OCI-LY7 (cell line): Measurements from ENCODE around the gene CFLAR. TPM values are rescaled to one million over a fixed set of nuclear protein-coding genes. Genes with fewer than 3 reads are reported as not detected.

ENCODE experiments used
- BruUV-seq: library from RNA; stranded (reverse); fragments of 400-500 nt; replicated peaks from 2 replicates; lab custom pipeline; 2021; lab: Mats Ljungman, UMichigan
- CTCF ChIA-PET: fragments of 300-600 bp; sonication (Branson Sonifier 250); formaldehyde crosslinking; loops from one replicate; lab custom pipeline; 2022; ENCODE audit warnings: antibody characterized with exemption; ENCODE audit not compliant: unreplicated experiment; lab: Charles Lee
- POLR2A ChIA-PET: fragments of 300-600 bp; sonication (Branson Sonifier 250); formaldehyde crosslinking; loops from one replicate; lab custom pipeline; 2022; ENCODE audit warnings: antibody characterized with exemption; lab: Charles Lee
- DNase-seq: peaks from one replicate; pipeline ENCODE4 v3.0.0-alpha.2; 2015; ENCODE audit warnings: low spot score
- H2AFZ ChIP-seq: fragments of 200-600 bp; sonication (generic), shearing (Covaris generic); 2 replicates; pipeline ENCODE4 v1.6.1; 2014; ENCODE audit warnings: mild to moderate bottlenecking, antibody characterized with exemption, low read length, moderate library complexity
- H3K27ac ChIP-seq: fragments of 200-600 bp; sonication (generic); 2 replicates; pipeline ENCODE4 v1.5.1; 2014; ENCODE audit warnings: mixed run types, low read depth, mild to moderate bottlenecking, moderate library complexity, low read length, inconsistent platforms; ENCODE audit not compliant: poor library complexity, severe bottlenecking
- H3K36me3 ChIP-seq: fragments of 200-600 bp; sonication (generic); 2 replicates; pipeline ENCODE4 v1.6.1; 2014; ENCODE audit warnings: mild to moderate bottlenecking, antibody characterized with exemption, low read length, moderate library complexity, mixed read lengths; ENCODE audit not compliant: insufficient read depth
- H3K4me1 ChIP-seq: fragments of 200-600 bp; sonication (generic); 2 replicates; pipeline ENCODE4 v1.5.1; 2014; ENCODE audit warnings: mild to moderate bottlenecking, low read length; ENCODE audit not compliant: insufficient read depth, poor library complexity, severe bottlenecking
- H3K4me2 ChIP-seq: fragments of 200-600 bp; sonication (generic); 2 replicates; pipeline ENCODE4 v1.6.1; 2014; ENCODE audit warnings: mild to moderate bottlenecking, low read length
- H3K4me3 ChIP-seq: fragments of 200-600 bp; sonication (generic); 2 replicates; pipeline ENCODE4 v1.5.1; 2014; ENCODE audit warnings: mild to moderate bottlenecking, low read depth, low read length; ENCODE audit not compliant: poor library complexity, severe bottlenecking
- H3K79me2 ChIP-seq: fragments of 200-600 bp; sonication (generic); 2 replicates; pipeline ENCODE4 v1.6.1; 2016; ENCODE audit warnings: low read depth, mild to moderate bottlenecking, low read length, moderate library complexity, mixed read lengths; ENCODE audit not compliant: insufficient read depth
- H3K9me2 ChIP-seq: fragments of 200-600 bp; sonication (generic); 2 replicates; pipeline ENCODE4 v1.6.1; 2016; ENCODE audit warnings: mild to moderate bottlenecking, low read length, mixed read lengths; ENCODE audit not compliant: insufficient read depth
- H3K9me3 ChIP-seq: fragments of 200-600 bp; sonication (generic); 2 replicates; pipeline ENCODE4 v1.6.1; 2014; ENCODE audit warnings: mild to moderate bottlenecking, mixed run types, low read length, mixed read lengths
- H4K20me1 ChIP-seq: fragments of 200-600 bp; sonication (generic); 2 replicates; pipeline ENCODE4 v1.6.1; 2014; ENCODE audit warnings: mild to moderate bottlenecking, antibody characterized with exemption, low read length, moderate library complexity, mixed read lengths; ENCODE audit not compliant: insufficient read depth
- CTCF ChIP-seq: fragments of 200-600 bp; sonication (generic); conservative IDR thresholded peaks from 2 replicates; pipeline ENCODE4 v1.5.1; 2014; ENCODE audit warnings: mild to moderate bottlenecking, antibody characterized with exemption, low read length, moderate library complexity, mixed read lengths
- EZH2phosphoT487 ChIP-seq: fragments of 200-600 bp; sonication (generic); IDR thresholded peaks from 2 replicates; pipeline ENCODE4 v1.6.1; 2018; ENCODE audit warnings: low read depth, borderline replicate concordance, mild to moderate bottlenecking, mixed run types, antibody characterized with exemption, low read length, moderate library complexity, mixed read lengths
- intact Hi-C: fragments of 100-400 bp; cut with micrococcal nuclease; formaldehyde crosslinking; loops from one replicate; pipeline ENCODE4 v1.10.0; 2022; ENCODE audit not compliant: unreplicated experiment
- total RNA-seq, 2 experiments: library from RNA; depleted of rRNA in 1 of 2; stranded (reverse); fragments of >200 nt in 1 of 2; shearing (Covaris generic) in 1 of 2; gene quantifications; 2 replicates each; pipeline ENCODE4 v1.2.3, GENCODE V29; 2014 to 2022

The CFLAR gene
- total RNA-seq, 2 experiments from 2014 or later: 42.8 to 82.5 TPM

DNA sequence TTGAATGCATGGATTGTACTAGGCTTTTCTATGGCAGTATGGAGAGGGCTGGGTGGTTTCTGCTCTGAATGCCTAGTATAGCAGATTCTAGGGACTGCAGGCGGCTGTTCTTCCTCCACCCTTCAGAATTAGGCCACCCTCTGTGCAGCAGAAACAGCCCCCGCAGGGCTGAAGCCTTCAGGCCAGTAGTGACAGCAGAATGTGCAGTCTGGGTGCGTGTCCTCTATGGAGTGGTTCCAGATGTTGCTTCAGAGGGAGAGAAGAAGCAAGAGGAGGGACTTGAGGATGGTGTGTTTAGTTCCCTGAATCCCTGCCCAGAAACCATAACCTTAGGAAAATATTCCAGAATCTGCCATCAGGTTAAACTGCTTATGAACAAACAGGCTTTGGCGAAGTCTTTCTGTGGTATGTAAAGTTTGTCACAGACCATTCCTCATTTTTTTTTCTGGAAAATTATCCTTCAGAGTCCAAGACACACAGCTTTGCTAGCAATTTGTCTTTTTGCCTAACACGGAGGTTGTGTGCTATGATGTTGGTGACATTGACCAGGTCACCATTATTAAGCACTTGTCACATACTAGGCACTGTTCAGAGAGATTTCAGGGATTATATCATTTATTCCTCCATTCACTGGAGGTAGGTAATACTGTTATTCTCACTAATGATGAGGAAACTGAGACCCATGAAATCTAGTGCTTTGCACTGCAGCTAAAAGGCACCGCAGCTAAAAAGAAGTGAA lies 88.1 kb downstream of the CFLAR start:
- Histone ChIP-seq H3K9me2 (no peaks in the 10 kb centered on the region), H4K20me1 (no peaks in the 10 kb centered on the region), H2AFZ (no peak overlapping the region), H3K4me2 (peak overlapping the region; percentile 29), H3K9me3 (no peaks in the 10 kb centered on the region), H3K27ac (no peak overlapping the region), H3K4me1 (peaks cover 20% of the 10 kb centered on the region), H3K79me2 (no peaks in the 10 kb centered on the region), H3K4me3 (no peak overlapping the region), H3K36me3 (no peaks in the 10 kb centered on the region)
- DNase-seq: no peak
- ChIA-PET CTCF (no interaction called here), POLR2A (interaction anchor here (0.6 to 1.6 kb wide), 2 partner anchors 10 to 15 kb away, joined by 3 read pairs; no protein-coding TSS in a partner anchor)
- no peak for TF ChIP-seq CTCF
- no peak for TF ChIP-seq EZH2phosphoT487
- no TSS peak for BruUV-seq
- intact Hi-C loops: no loop called here

DNA sequence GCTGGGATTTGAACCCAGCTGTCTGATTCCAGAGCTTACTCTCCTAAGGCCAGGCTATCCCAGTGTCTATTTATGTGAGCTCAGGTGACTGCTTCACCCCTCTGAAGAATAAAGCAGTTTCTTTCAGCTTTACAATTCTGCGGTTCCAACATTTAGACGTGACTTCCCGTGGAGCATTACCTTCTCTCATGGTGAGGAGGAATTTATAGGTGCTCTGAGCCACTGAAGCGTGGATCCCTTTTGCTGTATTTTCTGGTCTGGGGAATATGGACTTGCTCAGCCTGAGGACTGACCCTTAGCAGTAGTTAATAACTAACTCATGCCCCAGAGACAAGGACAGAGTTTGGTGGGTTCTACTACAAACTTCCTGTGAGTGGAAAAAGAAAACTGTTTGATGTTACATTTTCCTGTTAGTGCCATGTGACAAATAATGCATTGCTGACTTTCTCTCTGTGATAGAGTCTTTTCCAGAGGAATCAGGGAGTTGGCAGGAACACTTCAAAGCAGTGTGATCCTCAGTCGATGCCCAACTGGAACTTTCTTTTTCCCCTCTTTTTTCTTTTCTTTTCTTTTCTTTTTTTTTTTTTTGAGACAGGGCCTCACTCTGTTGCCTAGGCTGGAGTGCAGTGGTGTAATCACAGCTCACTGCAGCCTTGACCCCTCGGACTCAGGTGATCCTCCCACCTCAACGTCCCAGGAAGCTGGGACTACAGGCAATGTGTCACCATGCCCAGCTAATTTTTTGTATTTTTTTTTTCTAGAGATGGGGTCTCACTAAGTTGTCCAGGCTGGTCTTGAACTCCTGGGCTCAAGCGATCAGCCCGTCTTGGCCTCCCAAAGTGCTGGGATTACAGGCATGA lies 88.9 kb downstream of the CFLAR start:
- ChIA-PET POLR2A (interaction anchor here (0.7 to 1.6 kb wide), 2 partner anchors 10 to 159 kb away, joined by 3 read pairs; no protein-coding TSS in a partner anchor), CTCF (no interaction called here)
- TF ChIP-seq EZH2phosphoT487 (no peak), CTCF (no peak)
- DNase-seq: peak; percentile 26
- H3K4me1 ChIP-seq: peaks cover 23% of the 10 kb centered on the region
- intact Hi-C loops: no loop called here
- BruUV-seq: no TSS peak
- H4K20me1 ChIP-seq: no peaks in the 10 kb centered on the region
- H3K9me3 ChIP-seq: no peaks in the 10 kb centered on the region
- peak overlapping the region; percentile 29 for H3K4me2 ChIP-seq
- no peaks in the 10 kb centered on the region for H3K9me2 ChIP-seq
- no peak overlapping the region for H3K4me3 ChIP-seq
- no peak overlapping the region for H2AFZ ChIP-seq
- H3K27ac ChIP-seq: no peak overlapping the region
- no peaks in the 10 kb centered on the region for H3K36me3 ChIP-seq
- no peaks in the 10 kb centered on the region for H3K79me2 ChIP-seq
